K562 (cell line): Measurements from ENCODE around the gene TXLNA. TPM values are rescaled to one million over a fixed set of nuclear protein-coding genes. Genes with fewer than 3 reads are reported as not detected.
A peak's percentile ranks its signal among the peaks of the same experiment; 100 is the strongest.

Experiments used
- ATAC-seq: fragments of 200-7000 bp; cut with Tn5 transposase; 3 replicates; pipeline ENCODE4 v1.9.1; 2020; ENCODE audit warnings: moderate library complexity
- BruUV-seq: library from RNA; stranded (reverse); fragments of 400-500 nt; replicated peaks from 2 replicates; lab custom pipeline; 2021; lab: Mats Ljungman, UMichigan
- CTCF ChIA-PET: fragments of 300-600 bp; formaldehyde crosslinking; extraction: SDS; loops from one replicate; lab custom pipeline; 2021; ENCODE audit warnings: low intra/inter-chr PET ratio; lab: Yijun Ruan, JAX
- POLR2A ChIA-PET: fragments of 300-600, 350-650 bp; sonication (Branson Sonifier 250); formaldehyde crosslinking; extraction: SDS; loops from one replicate; lab custom pipeline; 2021; ENCODE audit warnings: antibody characterized with exemption, inconsistent platforms; lab: Yijun Ruan, JAX
- DNase-seq, 4 experiments: peaks; one replicate each; pipeline versions ENCODE4 v3.0.0 to v3.0.0-alpha.2; 2011 to 2018; ENCODE audit warnings: low spot score in 3 of 4, mixed read lengths in 3 of 4; ENCODE audit errors: extremely low read depth in 1 of 4
- FAIRE-seq: peaks from 2 replicates; lab custom pipeline; 2011; peaks lifted over from hg19 to GRCh38; lab: Jason Lieb, UNC
- H2AFZ ChIP-seq: 2 replicates; pipeline ENCODE4 v1.6.0; 2011; ENCODE audit warnings: low read depth, low read length, control low read depth, inconsistent platforms
- H3K27ac ChIP-seq: fragments of 200-600 bp; 3 replicates; pipeline ENCODE4 v1.8.0; 2011; ENCODE audit warnings: low read depth, mild to moderate bottlenecking, control low read depth, inconsistent platforms, low read length, moderate library complexity, mixed read lengths; ENCODE audit errors: extremely low read depth
- H3K27me3 ChIP-seq, 2 experiments: fragments of 300-600 bp in 1 of 2; 2 replicates in 1 of 2; 3 replicates in 1 of 2; pipeline versions ENCODE4 v1.6.0 to v1.8.0; 2011; ENCODE audit warnings: inconsistent platforms in 2 of 2, low read length in 2 of 2, mild to moderate bottlenecking in 1 of 2, mixed read lengths in 1 of 2, moderate library complexity in 1 of 2; ENCODE audit not compliant: control insufficient read depth in 2 of 2, insufficient read depth in 2 of 2
- H3K36me3 ChIP-seq: fragments of 300-600 bp; 3 replicates; pipeline ENCODE4 v1.8.0; 2011; ENCODE audit warnings: mild to moderate bottlenecking, low read length, inconsistent platforms; ENCODE audit not compliant: control insufficient read depth, insufficient read depth
- H3K4me1 ChIP-seq, 2 experiments: fragments of 200-600 bp in 1 of 2; replicated peaks in 1 of 2; 2 replicates in 1 of 2; 3 replicates in 1 of 2; pipeline versions ENCODE4 v1.5.1 to v1.8.0; 2011; ENCODE audit warnings: inconsistent platforms in 2 of 2, low read length in 2 of 2, mild to moderate bottlenecking in 1 of 2, mixed read lengths in 1 of 2, moderate library complexity in 1 of 2; ENCODE audit not compliant: control insufficient read depth in 2 of 2, insufficient read depth in 2 of 2
- H3K4me2 ChIP-seq: 2 replicates; pipeline ENCODE4 v1.6.1; 2011; ENCODE audit warnings: low read length, control low read depth, inconsistent platforms, mixed read lengths; ENCODE audit not compliant: insufficient read depth
- H3K4me3 ChIP-seq: fragments of 200-600 bp; sonication (generic), shearing (Covaris generic); 2 replicates; pipeline ENCODE4 v1.5.1; 2016; ENCODE audit warnings: control low read depth, inconsistent platforms
- H3K79me2 ChIP-seq: fragments of 200-600 bp; 3 replicates; pipeline ENCODE4 v1.8.0; 2011; ENCODE audit warnings: low read length, inconsistent platforms; ENCODE audit not compliant: control insufficient read depth, insufficient read depth
- H3K9ac ChIP-seq, 2 experiments: 2 replicates each; pipeline versions ENCODE4 v1.6.0 to v1.6.1; 2011; ENCODE audit warnings: low read depth in 2 of 2, low read length in 2 of 2, control low read depth in 1 of 2, inconsistent platforms in 1 of 2, mild to moderate bottlenecking in 1 of 2, mixed read lengths in 1 of 2; ENCODE audit not compliant: insufficient read depth in 1 of 2
- H3K9me1 ChIP-seq: one replicate; pipeline ENCODE4 v1.6.0; 2011; ENCODE audit warnings: inconsistent platforms, mild to moderate bottlenecking, low read length, moderate library complexity; ENCODE audit not compliant: control insufficient read depth, insufficient read depth
- H3K9me3 ChIP-seq: replicated peaks from 2 replicates; pipeline ENCODE4 v1.5.1; 2011; ENCODE audit warnings: low read depth, low read length, inconsistent platforms; ENCODE audit not compliant: control insufficient read depth, insufficient read depth
- H4K20me1 ChIP-seq: replicated peaks from 2 replicates; pipeline ENCODE4 v1.6.1; 2011; ENCODE audit warnings: low read length, inconsistent platforms, mixed read lengths; ENCODE audit not compliant: control insufficient read depth, insufficient read depth
- GTF2B ChIP-seq: IDR thresholded peaks from 2 replicates; pipeline ENCODE4 v1.6.1; 2011; ENCODE audit not compliant: insufficient read length; ENCODE audit errors: extremely low read depth
- HLTF ChIP-seq: fragments of 450-650 bp; IDR thresholded peaks from 2 replicates; pipeline ENCODE4 v1.6.1; 2016
- HNRNPL ChIP-seq: fragments of 200-400 bp; formaldehyde crosslinking; IDR thresholded peaks from 2 replicates; pipeline ENCODE4 v1.6.1; 2017; ENCODE audit warnings: low read depth, mild to moderate bottlenecking, low read length
- MLLT1 ChIP-seq, 2 experiments: fragments of 450-650 bp; IDR thresholded peaks; 2 replicates each; pipeline ENCODE4 v1.6.1; 2016
- PHB2 ChIP-seq: fragments of 450-650 bp; IDR thresholded peaks from 2 replicates; pipeline ENCODE4 v1.6.1; 2017; ENCODE audit warnings: low read depth
- TCF15 ChIP-seq: fragments of 250-450 bp; sonication (Bioruptor Pico); IDR thresholded peaks from 2 replicates; pipeline ENCODE4 v1.8.0; 2022; ENCODE audit warnings: moderate library complexity, mild to moderate bottlenecking, inconsistent platforms
- ZBTB33 ChIP-seq: sonication (generic); formaldehyde crosslinking; IDR thresholded peaks from 2 replicates; pipeline ENCODE4 v1.8.1; 2023; ENCODE audit warnings: mild to moderate bottlenecking, missing genetic modification reagents
- WGBS: fragments of 100-300 bp; shearing (Covaris generic); methylation state at CpG from one replicate; pipeline ENCODE4 v1.1.6; 2016; ENCODE audit warnings: low coverage, mixed read lengths; ENCODE audit not compliant: insufficient coverage; ENCODE audit errors: missing lambda C conversion rate; 5-methylcytosine and 5-hydroxymethylcytosine counted together
- in situ Hi-C: fragments of 300-500 bp; cut with MboI; formaldehyde crosslinking; loops from 4 replicates; pipeline ENCODE4 v1.15.0; 2018; ENCODE audit warnings: inconsistent platforms, mixed read lengths
- intact Hi-C: fragments of 100-400 bp; cut with micrococcal nuclease; formaldehyde crosslinking; loops from 2 replicates; pipeline ENCODE4 v1.14.2; 2022
- polyA plus RNA-seq, 8 experiments: library from polyadenylated mRNA; depleted of rRNA in 4 of 8; stranded (reverse) in 5 of 8; unstranded in 3 of 8; fragments of >200 nt; fragmentation: Nextera tagmentation in 2 of 8; fragmentation: Illumina TruSeq in 1 of 8; extraction: Ambion mirVana in 2 of 8; extraction: Trizol in 1 of 8; gene quantifications; 2 replicates each; pipeline versions ENCODE4 v1.2.1 to v1.2.3, GENCODE V29; 2011 to 2014; ENCODE audit warnings: inconsistent platforms in 1 of 8, missing spikeins in 1 of 8
- total RNA-seq, 7 experiments: library from RNA; depleted of rRNA in 6 of 7; stranded (reverse); fragments of >200 nt in 6 of 7; fragmentation: Illumina TruSeq in 2 of 7; extraction: Trizol in 2 of 7; gene quantifications; 2 replicates each; pipeline versions ENCODE4 v1.2.1 to v1.2.3, GENCODE V29; 2011 to 2021; ENCODE audit warnings: low replicate concordance in 1 of 7

Gene TXLNA
- total and polyA plus RNA-seq, 9 of the 15 experiments (the other 6 are each of a cell fraction or from before 2014, with no cell fraction given): 9.2 to 54.5 (median 39.3) TPM

GRCh38 chr1:32240140-32240951 is 60.9 kb downstream of the TXLNA start:
- Histone ChIP-seq H3K4me1 (peaks cover 23 to 26% of the 10 kb centered on the region in 2 experiments; a peak in 4 of 5 replicates), H3K27ac (no peak overlapping the region), H3K4me3 (no peak overlapping the region), H3K36me3 (no peaks in the 10 kb centered on the region), H3K9me1 (no peaks in the 10 kb centered on the region), H3K79me2 (no peaks in the 10 kb centered on the region), H3K9me3 (no peaks in the 10 kb centered on the region), H2AFZ (no peak overlapping the region; the same call in 1 of the 2 replicates), H3K4me2 (no peak overlapping the region), H3K9ac (peak overlapping the region in 1 of 2 experiments; percentile 7; a peak in 1 of 4 replicates), H4K20me1 (no peaks in the 10 kb centered on the region), H3K27me3 (no peaks in the 10 kb centered on the region)
- TF ChIP-seq HNRNPL (0 out of 2 replicates have a peak, but pooled peaks have one; percentile 24), TCF15 (CRISPR knock-in tag) (no peak), MLLT1 (IDR thresholded peaks at IDR 0.05) (no peak), HLTF (no peak), GTF2B (no peak), PHB2 (no peak), ZBTB33 (CRISPR knock-in tag) (peak; percentile 70; the same call in 1 of the 2 replicates)
- DNase-seq (no peak), ATAC-seq (no peak), FAIRE-seq (no peak)
- WGBS: 87% methylated on average over 52 of the region's 62 CpGs
- POLR2A ChIA-PET: interaction anchor here (0.6 to 1.3 kb wide), 5 partner anchors 8 to 41 kb away, joined by 3 to 6 read pairs (median 4); no protein-coding TSS in a partner anchor
- intact Hi-C loops: no loop called here
- BruUV-seq: no TSS peak
- CTCF ChIA-PET: no interaction called here
- in situ Hi-C loops: no loop called here
